PFSK-1 (cell line): ENCODE measurements around the gene GFI1B.

ENCODE experiments used
- POLR2AphosphoS5 ChIP-seq: IDR thresholded peaks from 2 replicates; pipeline ENCODE4 v1.6.1; 2012; ENCODE audit warnings: low read depth, mild to moderate bottlenecking, control low read depth, low read length, moderate library complexity
- TAF1 ChIP-seq: IDR thresholded peaks from 2 replicates; pipeline ENCODE4 v1.6.1; 2012; ENCODE audit warnings: low read length, control low read depth, borderline replicate concordance; ENCODE audit not compliant: insufficient read depth
- TF ChIP-seq, protein P1 (sequence below), 2 experiments: IDR thresholded peaks; 2 replicates each; pipeline versions ENCODE4 v1.6.1 to v1.8.0; 2011 to 2012; ENCODE audit warnings: low read depth in 2 of 2, low read length in 2 of 2, control low read depth in 1 of 2, inconsistent platforms in 1 of 2, mild to moderate bottlenecking in 1 of 2, moderate library complexity in 1 of 2; ENCODE audit not compliant: insufficient read depth in 1 of 2

- no peak for TF ChIP-seq TAF1
- TF ChIP-seq, protein P1, sequence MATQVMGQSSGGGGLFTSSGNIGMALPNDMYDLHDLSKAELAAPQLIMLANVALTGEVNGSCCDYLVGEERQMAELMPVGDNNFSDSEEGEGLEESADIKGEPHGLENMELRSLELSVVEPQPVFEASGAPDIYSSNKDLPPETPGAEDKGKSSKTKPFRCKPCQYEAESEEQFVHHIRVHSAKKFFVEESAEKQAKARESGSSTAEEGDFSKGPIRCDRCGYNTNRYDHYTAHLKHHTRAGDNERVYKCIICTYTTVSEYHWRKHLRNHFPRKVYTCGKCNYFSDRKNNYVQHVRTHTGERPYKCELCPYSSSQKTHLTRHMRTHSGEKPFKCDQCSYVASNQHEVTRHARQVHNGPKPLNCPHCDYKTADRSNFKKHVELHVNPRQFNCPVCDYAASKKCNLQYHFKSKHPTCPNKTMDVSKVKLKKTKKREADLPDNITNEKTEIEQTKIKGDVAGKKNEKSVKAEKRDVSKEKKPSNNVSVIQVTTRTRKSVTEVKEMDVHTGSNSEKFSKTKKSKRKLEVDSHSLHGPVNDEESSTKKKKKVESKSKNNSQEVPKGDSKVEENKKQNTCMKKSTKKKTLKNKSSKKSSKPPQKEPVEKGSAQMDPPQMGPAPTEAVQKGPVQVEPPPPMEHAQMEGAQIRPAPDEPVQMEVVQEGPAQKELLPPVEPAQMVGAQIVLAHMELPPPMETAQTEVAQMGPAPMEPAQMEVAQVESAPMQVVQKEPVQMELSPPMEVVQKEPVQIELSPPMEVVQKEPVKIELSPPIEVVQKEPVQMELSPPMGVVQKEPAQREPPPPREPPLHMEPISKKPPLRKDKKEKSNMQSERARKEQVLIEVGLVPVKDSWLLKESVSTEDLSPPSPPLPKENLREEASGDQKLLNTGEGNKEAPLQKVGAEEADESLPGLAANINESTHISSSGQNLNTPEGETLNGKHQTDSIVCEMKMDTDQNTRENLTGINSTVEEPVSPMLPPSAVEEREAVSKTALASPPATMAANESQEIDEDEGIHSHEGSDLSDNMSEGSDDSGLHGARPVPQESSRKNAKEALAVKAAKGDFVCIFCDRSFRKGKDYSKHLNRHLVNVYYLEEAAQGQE (IDR thresholded peaks at IDR 0.05; ENCODE audit: insufficient read depth in 1 of 2, low read depth in 2 of 2, low read length in 2 of 2) = no peak
- TF ChIP-seq POLR2AphosphoS5 = no peak
Measured at GRCh38 chr9:133027134-133027533, 48.6 kb downstream of the GFI1B start.
